Measurements from ENCODE around the gene CCDC12.

Gene CCDC12

DNA sequence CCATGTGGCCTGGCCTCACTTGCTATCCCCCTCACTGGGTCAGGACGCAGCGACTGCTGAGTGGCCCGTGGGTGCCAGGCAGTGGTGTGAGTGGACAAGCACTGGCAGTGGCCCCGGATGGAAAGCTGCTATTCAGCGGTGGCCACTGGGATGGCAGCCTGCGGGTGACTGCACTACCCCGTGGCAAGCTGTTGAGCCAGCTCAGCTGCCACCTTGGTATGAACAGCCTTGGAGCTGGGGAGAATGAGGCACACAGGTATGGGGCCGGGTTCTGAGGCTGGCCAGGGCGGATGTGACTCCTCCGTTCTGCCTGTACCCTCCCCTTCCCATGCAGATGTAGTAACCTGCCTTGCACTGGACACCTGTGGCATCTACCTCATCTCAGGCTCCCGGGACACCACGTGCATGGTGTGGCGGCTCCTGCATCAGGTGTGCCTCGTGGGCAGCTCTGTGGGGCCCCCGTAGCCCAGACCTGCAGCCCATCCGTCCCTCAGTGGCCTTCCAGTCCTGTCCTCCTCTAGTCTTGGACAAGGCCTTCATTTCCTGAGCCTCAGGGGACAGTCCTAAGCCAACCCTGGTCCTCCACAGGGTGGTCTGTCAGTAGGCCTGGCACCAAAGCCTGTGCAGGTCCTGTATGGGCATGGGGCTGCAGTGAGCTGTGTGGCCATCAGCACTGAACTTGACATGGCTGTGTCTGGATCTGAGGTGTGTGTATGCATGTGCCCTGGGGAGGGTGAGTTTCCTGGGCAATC is 31.1 kb upstream of the CCDC12 start:
- DNase-seq (ENCODE audit: low read depth): no peak

DNA sequence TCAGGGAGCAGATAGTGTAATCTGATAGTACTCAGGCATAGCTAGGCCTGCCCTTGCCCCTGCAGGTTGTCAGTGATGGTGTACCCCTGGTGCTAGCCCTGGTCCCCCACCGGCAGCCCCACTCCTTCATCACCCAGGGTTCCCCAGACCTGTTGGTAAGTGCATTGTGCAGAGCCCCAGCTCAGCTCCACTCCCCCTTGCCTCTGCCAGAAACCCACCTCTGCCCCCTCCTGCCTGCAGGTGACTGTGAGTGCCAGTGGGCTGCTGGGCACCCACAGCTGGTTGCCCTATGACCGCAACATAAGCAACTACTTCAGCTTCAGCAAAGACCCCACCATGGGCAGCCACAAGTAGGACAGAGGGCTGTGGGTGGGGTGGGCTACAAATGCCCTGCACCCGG is 30.5 kb upstream of the CCDC12 start:
- no peak for DNase-seq (ENCODE audit: low read depth)

DNA sequence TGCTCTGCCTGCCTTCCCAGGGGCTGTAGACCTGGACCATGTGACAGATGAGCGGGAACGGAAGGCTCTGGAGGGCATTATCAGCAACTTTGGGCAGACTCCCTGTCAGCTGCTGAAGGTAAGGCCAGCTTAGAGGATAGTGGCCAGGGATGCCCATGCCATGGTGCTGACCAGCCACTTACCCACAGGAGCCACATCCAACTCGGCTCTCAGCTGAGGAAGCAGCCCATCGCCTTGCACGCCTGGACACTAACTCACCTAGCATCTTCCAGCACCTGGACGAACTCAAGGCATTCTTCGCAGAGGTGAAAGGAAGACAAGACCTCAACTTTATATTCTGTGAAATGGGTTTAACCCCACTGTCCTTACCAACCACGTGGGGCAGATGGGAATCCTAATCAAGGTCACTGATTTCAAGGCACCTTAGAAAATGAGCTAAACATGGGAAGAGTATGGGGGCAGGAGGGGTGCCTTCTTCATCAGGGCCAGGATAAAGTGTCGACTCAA is 29.7 kb upstream of the CCDC12 start:
- DNase-seq (ENCODE audit: low read depth): no peak

DNA sequence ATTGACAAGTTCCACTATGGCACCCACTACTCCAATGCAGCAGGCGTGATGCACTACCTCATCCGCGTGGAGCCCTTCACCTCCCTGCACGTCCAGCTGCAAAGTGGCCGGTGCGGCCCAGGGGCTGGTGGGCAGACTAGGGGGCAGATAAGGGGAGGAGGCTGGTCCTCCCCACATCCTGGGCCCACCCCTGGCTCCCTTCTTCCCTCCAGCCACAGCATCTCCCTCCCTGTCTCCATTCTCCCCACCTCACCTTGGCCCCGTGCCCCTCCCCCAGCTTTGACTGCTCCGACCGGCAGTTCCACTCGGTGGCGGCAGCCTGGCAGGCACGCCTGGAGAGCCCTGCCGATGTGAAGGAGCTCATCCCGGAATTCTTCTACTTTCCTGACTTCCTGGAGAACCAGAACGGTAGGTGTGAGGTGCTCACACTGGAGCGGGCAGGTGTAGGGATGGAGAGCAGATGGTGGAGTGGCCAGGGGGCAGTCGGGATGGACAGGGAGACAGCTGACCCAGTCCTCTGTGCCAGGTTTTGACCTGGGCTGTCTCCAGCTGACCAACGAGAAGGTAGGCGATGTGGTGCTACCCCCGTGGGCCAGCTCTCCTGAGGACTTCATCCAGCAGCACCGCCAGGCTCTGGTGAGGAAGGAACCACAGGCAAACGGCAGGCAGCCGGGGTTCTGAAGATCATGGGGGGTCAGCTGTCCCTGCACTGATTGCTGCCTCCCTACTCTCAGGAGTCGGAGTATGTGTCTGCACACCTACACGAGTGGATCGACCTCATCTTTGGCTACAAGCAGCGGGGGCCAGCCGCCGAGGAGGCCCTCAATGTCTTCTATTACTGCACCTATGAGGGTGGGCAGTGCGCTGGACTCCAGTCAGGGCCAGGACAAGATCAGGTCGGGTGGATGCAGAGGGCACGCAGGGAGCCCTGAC is 28.9 kb upstream of the CCDC12 start:
- DNase-seq (ENCODE audit: low read depth): no peak

DNA sequence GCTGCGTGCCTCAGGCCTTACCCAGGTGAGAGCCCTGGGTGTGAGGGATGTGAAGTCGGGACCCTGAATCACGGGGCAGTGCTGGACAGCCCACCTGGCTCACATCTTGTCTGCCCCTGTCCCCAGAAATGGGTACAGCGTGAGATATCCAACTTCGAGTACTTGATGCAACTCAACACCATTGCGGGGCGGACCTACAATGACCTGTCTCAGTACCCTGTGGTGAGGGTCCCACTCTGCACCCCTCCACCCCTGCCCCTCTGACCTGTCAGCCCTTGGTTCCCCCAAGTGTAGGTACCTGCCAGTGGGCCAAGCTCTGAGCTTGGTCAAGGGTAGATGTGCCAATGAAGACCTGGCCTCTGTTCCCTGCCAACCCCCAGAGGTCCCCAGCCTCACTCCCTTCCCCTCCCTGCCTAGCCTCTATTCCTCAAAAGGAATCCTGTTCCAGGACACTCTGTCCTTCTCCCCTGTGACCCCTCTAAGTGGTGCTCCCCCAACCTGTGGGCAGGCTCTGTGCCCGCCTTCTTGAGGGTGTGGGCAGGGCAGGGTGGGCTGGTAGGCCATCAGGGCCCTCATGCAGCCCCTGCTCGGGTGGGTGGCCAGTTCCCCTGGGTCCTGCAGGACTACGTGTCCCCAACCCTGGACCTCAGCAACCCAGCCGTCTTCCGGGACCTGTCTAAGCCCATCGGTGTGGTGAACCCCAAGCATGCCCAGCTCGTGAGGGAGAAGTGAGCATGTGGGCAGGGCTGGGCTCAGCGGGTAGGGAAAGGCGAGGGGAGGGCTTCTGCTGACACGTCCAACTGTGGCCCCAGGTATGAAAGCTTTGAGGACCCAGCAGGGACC is 28.0 kb upstream of the CCDC12 start:
- no peak for DNase-seq (ENCODE audit: low read depth)

DNA sequence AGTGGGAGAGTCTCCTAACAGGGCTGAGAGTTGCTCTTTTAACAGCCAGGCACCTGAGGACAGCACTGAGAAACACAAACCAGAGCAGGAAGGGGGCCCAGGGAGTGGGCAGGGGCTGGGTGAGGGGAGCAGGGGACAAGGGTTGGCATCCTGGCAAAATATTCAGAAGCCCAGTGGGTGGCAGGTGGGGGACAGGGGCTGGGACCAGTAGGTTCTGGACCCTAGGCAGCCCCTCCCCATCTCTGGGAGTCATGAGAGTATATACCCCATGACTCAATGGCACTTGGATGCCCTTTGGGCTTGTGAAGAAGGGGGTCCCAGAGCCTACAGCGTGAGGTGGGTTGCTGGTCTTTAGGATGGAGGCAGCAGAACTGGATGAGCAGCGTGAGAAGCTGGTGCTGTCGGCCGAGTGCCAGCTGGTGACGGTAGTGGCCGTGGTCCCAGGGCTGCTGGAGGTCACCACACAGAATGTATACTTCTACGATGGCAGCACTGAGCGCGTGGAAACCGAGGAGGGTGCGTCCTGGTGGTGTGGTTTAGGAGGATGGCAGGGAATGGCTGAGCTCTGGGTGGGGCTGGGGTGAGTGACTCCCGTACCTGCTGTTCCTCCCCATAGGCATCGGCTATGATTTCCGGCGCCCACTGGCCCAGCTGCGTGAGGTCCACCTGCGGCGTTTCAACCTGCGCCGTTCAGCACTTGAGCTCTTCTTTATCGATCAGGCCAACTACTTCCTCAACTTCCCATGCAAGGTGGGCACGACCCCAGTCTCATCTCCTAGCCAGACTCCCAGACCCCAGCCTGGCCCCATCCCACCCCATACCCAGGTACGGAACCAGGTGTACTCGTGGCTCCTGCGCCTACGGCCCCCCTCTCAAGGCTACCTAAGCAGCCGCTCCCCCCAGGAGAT is 27.2 kb upstream of the CCDC12 start:
- DNase-seq (ENCODE audit: low read depth): no peak

DNA sequence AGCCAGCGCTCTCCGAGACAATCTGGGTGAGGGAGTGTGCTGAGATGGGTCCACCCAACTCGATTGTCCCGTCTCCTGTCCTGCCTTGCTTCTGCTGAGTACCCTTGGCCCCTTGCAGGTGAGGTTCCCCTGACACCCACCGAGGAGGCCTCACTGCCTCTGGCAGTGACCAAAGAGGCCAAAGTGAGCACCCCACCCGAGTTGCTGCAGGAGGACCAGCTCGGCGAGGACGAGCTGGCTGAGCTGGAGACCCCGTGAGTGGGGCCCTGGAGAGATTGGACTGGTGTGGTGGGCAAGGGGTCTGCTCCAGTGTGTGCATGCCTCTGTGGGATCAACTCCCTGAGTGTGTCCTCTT is 26.5 kb upstream of the CCDC12 start:
- no peak for DNase-seq (ENCODE audit: low read depth)

DNA sequence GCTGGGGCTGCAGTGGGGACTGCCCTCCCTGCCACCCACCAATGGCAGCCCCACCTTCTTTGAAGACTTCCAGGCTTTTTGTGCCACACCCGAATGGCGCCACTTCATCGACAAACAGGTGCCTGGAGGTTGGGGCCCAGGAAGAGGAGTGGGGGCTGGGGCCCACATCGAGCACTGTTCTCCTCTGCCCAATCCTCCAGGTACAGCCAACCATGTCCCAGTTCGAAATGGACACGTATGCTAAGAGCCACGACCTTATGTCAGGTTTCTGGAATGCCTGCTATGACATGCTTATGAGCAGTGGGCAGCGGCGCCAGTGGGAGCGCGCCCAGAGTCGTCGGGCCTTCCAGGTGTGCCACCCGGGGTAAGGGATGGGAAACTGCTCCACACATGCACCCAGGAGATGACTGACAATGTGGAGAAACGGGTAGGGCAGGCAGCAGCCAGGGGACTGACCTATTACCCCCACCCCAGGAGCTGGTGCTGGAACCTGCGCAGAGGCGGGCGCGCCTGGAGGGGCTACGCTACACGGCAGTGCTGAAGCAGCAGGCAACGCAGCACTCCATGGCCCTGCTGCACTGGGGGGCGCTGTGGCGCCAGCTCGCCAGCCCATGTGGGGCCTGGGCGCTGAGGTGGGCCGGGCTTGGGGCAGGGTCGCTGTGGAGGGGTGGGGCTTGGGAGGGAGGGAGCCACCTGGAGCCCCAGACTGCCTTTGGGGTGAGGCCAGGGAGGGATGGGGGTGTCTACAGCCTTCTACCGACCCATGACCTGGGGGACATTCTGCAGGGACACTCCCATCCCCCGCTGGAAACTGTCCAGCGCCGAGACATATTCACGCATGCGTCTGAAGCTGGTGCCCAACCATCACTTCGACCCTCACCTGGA is 25.9 kb upstream of the CCDC12 start:
- DNase-seq (ENCODE audit: low read depth): no peak

DNA sequence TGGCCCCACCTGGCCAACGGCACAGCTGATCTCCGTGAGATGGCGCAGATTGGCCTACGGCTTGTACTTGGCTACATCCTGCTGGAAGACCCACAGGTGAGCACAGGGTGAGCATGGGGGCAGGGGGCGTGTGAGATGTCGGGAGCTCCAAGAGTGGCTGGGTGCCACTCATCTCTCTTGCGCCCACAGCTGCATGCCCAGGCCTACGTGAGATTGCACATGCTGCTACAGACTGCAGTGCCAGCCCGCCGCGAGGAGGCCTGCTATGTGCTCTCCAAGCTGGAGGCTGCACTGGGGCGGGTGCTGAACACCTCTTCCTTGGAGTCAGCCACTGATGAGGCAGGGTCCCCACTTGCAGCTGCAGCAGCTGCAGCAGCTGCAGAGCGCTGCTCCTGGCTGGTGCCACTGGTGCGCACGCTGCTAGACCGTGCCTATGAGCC is 25.2 kb upstream of the CCDC12 start:
- no peak for DNase-seq (ENCODE audit: low read depth)

DNA sequence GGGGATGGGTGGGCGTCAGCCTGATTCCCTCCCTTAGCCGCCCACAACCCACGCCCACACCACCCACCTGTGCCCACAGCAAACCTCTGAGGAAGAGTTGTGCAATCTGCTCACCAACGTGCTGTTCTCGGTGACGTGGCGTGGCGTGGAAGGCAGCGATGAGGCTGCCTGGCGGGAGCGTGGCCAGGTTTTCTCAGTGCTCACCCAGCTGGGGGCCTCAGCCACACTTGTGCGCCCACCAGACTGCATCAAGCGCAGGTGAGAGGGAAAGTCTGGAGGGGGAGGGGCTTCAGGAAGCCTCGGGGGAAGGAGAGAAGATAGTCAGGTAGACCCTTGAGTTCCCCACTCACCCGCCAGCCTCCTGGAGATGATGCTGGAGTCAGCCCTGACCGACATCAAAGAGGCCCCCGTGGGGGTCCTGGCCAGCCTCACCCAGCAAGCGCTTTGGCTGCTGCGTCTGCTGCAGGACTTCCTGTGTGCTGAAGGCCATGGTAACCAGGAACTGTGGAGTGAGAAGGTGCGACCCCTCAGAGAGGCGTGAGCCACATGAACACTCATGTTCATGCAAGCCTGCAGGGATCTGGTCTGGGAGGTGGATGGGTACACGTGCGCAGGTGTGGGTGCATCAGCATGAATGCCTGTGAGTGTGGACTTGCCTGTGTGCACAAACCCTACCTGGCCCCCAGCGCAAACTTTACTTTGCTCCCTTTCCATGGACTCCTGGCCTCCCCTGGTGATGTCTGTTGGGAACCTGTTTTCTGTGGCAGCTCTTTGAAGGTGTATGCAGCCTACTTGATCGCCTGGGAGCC is 24.6 kb upstream of the CCDC12 start:
- DNase-seq (ENCODE audit: low read depth): no peak

DNA sequence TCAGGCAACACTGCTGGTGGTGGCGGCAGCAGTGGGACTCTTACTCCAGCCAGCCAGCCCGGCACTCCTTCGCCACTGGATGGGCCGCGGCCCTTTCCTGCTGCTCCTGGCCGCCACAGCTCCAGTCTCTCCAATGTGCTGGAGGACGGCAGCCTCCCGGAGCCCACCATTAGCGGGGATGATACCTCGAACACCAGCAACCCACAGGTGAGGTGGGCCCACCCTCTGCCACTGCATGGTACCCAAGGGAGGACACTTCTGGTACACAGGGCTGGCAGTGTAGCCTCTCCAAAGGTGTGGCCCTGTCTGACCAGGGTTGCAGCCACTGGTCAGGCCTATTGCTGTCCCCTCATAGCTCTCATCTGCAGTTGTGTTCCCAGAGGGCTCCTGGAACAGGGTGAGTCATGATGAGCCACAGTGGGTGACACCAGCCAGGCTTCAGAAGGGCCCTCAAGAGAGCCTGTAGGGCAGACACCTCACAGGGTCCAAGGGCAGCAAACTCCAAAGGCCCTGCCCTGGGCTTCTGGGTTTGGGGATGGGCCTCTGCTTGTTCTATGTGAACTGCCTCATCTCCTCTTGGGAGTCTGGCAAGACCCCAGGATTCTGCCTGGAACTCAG is 23.8 kb upstream of the CCDC12 start:
- DNase-seq (ENCODE audit: low read depth): no peak

DNA sequence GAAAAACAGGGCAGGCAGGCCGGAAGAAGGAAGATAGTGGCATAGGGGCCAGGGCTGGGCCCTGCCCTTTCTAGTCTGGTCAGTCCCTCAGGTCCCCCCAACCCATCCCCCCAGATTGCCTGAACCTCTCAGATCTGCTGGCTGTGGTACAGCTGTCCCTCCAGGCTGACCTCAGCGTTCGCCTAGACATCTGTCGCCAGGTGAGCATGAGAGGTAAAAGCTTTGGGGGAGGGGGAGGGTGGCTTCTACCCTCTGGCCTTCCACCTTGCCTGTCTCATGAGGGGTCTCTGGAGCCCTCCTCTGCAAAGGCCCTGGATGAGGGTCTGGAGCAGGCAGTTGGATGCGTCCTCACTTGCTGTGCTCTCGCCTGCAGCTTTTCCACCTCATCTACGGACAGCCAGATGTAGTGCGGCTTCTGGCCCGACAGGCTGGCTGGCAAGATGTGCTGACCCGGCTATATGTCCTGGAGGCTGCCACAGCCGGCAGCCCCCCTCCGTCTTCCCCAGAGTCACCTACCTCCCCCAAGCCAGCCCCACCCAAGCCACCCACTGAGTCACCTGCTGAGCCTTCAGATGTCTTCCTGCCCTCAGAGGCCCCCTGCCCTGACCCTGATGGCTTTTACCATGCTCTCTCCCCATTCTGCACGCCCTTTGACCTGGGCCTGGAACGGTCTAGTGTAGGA is 23.1 kb upstream of the CCDC12 start:
- no peak for DNase-seq (ENCODE audit: low read depth)

DNA sequence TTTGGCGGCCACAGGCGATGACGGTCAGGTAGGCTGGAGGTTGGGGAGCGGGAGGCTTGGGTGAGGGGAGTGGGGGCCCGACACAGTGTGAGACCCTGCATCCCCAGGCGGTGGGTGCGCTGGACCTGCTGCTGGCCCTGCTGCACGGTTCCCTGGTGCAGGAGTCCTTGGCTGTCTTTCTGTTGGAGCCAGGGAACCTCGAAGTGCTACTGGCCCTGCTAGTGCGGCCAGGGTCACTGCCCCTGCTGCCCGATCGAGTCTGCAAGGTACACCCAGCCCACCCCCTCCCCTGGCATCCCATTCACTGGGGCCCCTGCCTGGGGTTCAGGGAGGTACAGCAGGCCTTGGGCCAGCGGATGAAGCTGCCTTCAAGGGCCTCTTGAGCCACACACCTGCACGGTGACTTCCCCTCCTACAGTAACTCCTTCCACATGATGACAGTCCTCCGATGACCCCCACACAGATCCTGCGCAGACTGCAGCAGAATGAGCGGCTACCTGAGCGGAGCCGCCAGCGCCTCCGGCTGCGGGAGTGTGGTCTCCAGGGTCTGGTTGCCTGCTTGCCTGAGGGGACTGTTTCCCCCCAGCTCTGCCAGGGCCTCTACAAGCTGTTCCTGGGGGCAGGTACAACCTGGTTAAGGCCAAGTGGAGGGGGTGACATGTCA is 22.4 kb upstream of the CCDC12 start:
- no peak for DNase-seq (ENCODE audit: low read depth)

DNA sequence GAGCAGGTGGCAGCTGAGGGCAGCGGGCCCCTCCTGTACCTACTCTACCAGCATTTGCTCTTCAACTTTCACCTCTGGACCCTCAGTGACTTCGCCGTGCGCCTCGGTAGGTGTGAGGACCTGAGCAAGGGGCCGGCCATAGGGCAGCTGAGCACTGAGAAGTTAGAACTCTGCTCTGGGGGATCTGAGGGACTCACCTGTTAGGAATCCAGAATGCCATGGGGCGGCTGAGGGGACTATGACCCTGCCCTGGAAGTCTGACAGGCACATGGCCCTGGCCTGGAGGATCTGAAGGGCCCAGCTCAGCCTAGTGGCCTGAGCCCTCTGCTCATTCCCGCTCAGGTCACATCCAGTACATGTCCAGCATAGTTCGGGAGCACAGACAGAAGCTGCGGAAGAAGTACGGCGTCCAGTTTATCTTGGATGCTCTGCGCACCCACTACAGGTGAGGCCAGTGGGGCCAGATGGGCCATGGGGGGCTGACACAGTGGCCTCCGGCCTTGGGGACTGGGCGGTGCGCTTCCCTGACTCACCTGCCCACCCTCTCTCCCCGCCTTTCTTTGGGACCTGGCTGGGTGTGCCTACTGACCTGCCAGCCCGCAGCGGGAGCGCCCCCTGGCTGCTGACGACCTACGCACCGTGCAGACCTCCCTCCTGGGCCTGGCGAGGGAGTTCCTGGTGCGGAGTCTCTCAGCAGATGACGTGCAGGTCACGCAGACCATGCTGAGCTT is 21.7 kb upstream of the CCDC12 start:
- peak; percentile 63 for DNase-seq (ENCODE audit: low read depth)

DNA sequence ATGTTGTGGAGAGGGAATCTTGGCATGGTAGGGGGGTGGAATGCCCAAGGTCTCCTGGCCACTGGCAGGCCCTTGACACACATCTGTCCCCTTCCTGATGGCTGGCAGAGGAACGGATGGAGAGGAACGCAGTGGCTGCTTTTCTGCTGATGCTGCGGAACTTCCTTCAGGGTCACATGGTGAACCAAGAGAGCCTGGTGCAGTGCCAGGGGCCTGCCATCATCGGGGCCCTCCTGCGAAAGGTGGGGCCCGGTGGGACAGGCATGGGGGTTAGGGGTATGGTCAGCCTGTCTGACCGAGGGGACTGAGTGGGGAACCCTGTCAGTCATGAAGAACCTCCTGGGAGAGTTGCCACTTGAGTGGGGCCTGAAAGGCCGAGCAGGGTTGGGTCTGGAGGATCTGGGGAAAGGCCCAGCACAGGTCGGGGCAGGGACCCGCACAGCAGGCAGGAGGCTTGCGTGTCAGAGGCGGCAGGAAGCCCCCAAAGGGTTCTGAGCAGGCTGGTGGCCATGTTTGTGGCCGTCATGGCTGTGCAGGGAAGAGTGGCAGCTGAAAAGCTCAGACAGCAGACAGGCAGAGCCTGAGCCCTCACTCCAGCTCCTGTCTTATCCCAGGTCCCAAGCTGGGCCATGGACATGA is 21.0 kb upstream of the CCDC12 start:
- no peak for DNase-seq (ENCODE audit: low read depth)

DNA sequence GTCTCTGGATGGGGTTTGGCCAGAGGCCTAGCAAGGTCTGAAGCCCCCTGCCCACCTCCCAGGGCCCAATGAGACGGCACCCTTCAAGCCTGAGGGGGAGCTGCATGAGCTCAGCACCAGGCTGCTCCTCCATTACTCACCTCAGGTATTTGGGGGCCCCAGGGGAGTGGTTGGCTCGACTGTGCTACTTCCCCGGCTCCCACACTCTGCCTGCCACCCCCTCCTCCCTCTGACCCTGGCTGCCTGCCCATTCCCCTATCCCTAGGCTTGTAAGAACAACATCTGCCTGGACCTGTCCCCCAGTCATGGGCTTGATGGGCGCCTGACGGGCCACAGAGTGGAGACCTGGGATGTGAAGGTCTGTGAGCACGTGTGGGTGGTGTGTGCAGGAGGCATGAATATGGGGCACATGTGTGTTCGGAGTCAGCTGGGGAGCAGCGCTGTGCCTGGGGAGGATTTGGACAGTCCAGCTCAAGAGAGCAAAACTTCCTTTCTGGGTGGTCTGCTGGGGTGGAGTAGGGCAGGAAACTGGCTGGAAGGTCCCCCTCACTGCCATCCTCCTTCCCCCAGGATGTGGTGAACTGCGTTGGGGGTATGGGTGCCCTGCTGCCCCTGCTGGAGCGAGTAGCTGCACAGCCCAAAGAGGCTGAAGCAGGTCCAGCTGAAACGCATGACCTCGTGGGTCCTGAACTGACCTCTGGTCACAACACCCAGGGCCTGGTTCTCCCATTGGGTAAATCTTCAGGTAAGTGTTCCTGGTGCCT is 20.3 kb upstream of the CCDC12 start:
- no peak for DNase-seq (ENCODE audit: low read depth)
